Activated CD4-positive, alpha-beta T cell treated with anti-CD3 and anti-CD28 coated beads, Interleukin-2, amount 10 ng/mL, durations not matched to agents 24 days and 14 days (primary cell): ENCODE measurements around the gene RTL5. TPM values are rescaled to one million over a fixed set of nuclear protein-coding genes. Genes with fewer than 3 reads are reported as not detected.

Experiments used
- DNase-seq: peaks from one replicate; pipeline ENCODE4 v3.0.0; 2022
- H3K27ac Mint-ChIP-seq: one replicate; pipeline ENCODE4 v1.8.0; 2022; ENCODE audit warnings: mild to moderate bottlenecking, mixed read lengths
- H3K27me3 Mint-ChIP-seq: one replicate; pipeline ENCODE4 v1.8.0; 2022; ENCODE audit warnings: mixed read lengths
- H3K36me3 Mint-ChIP-seq: one replicate; pipeline ENCODE4 v1.8.0; 2022; ENCODE audit warnings: low read depth, mild to moderate bottlenecking, mixed read lengths
- H3K4me1 Mint-ChIP-seq: one replicate; pipeline ENCODE4 v1.8.0; 2021; ENCODE audit warnings: mixed read lengths
- H3K4me3 Mint-ChIP-seq: one replicate; pipeline ENCODE4 v1.8.0; 2022; ENCODE audit warnings: mild to moderate bottlenecking, moderate library complexity, mixed read lengths
- H3K9me3 Mint-ChIP-seq: one replicate; pipeline ENCODE4 v1.8.0; 2021; ENCODE audit warnings: mixed read lengths
- intact Hi-C: fragments of 100-400 bp; cut with micrococcal nuclease; formaldehyde crosslinking; loops from one replicate; pipeline ENCODE4 v1.15.1; 2023
- total RNA-seq: library from RNA; stranded (reverse); gene quantifications from 2 replicates; pipeline ENCODE4 v1.2.3, GENCODE V29; 2022

RTL5 gene
- total RNA-seq, 1 donor from 2014 or later, result 0.21 TPM

GRCh38 chrX:72110051-72110875 lies 21.5 kb downstream of the RTL5 start:
- Mint-ChIP-seq H3K36me3 (no peaks in the 10 kb centered on the region), H3K4me1 (peaks cover 4% of the 10 kb centered on the region), H3K27ac (no peak overlapping the region), H3K4me3 (no peak overlapping the region), H3K9me3 (no peaks in the 10 kb centered on the region), H3K27me3 (peaks cover 34% of the 10 kb centered on the region)
- intact Hi-C loops, result no loop called here
- DNase-seq, result no peak

GRCh38 chrX:72108666-72109065 lies 23.0 kb downstream of the RTL5 start:
- no peak for DNase-seq
- Mint-ChIP-seq H3K27ac (no peak overlapping the region), H3K36me3 (no peaks in the 10 kb centered on the region), H3K4me1 (peaks cover 10% of the 10 kb centered on the region), H3K4me3 (no peak overlapping the region), H3K9me3 (no peaks in the 10 kb centered on the region), H3K27me3 (peaks cover 35% of the 10 kb centered on the region)
- intact Hi-C loops, result no loop called here

GRCh38 chrX:72107841-72108595 lies 23.7 kb downstream of the RTL5 start:
- Mint-ChIP-seq H3K4me3 (no peak overlapping the region), H3K36me3 (no peaks in the 10 kb centered on the region), H3K4me1 (peaks cover 10% of the 10 kb centered on the region), H3K9me3 (no peaks in the 10 kb centered on the region), H3K27me3 (peaks cover 40% of the 10 kb centered on the region), H3K27ac (no peak overlapping the region)
- intact Hi-C loops, result no loop called here
- DNase-seq, result no peak

GRCh38 chrX:72107320-72107719 lies 24.4 kb downstream of the RTL5 start:
- no peaks in the 10 kb centered on the region for H3K9me3 Mint-ChIP-seq
- intact Hi-C loops, result no loop called here
- no peaks in the 10 kb centered on the region for H3K36me3 Mint-ChIP-seq
- no peak overlapping the region for H3K27ac Mint-ChIP-seq
- H3K4me1 Mint-ChIP-seq, result peaks cover 10% of the 10 kb centered on the region
- H3K27me3 Mint-ChIP-seq, result peaks cover 42% of the 10 kb centered on the region
- no peak for DNase-seq
- no peak overlapping the region for H3K4me3 Mint-ChIP-seq

- DNase-seq, result peak; percentile 86
- peak overlapping the region; percentile 17 for H3K4me3 Mint-ChIP-seq
These were observed 26.3 kb downstream of the RTL5 start for GRCh38 chrX:72105436-72105835.

GRCh38 chrX:72102760-72103159 lies 29.0 kb downstream of the RTL5 start:
- H3K27ac Mint-ChIP-seq, result no peak overlapping the region
- H3K9me3 Mint-ChIP-seq, result no peaks in the 10 kb centered on the region
- intact Hi-C loops, result no loop called here
- H3K27me3 Mint-ChIP-seq, result peaks cover 40% of the 10 kb centered on the region
- peaks cover 34% of the 10 kb centered on the region for H3K4me1 Mint-ChIP-seq
- H3K4me3 Mint-ChIP-seq, result no peak overlapping the region
- DNase-seq, result no peak
- no peaks in the 10 kb centered on the region for H3K36me3 Mint-ChIP-seq

More at GRCh38 chrX:72105436-72105835, 26.3 kb downstream of the RTL5 start:
- H3K36me3 Mint-ChIP-seq, result no peaks in the 10 kb centered on the region
- H3K4me1 Mint-ChIP-seq, result peaks cover 28% of the 10 kb centered on the region
- H3K27me3 Mint-ChIP-seq, result peaks cover 45% of the 10 kb centered on the region
- H3K27ac Mint-ChIP-seq, result no peak overlapping the region
- intact Hi-C loops, result no loop called here
- H3K9me3 Mint-ChIP-seq, result no peaks in the 10 kb centered on the region

GRCh38 chrX:72102126-72102525 lies 29.6 kb downstream of the RTL5 start:
- Mint-ChIP-seq H3K27me3 (peaks cover 37% of the 10 kb centered on the region), H3K4me3 (no peak overlapping the region), H3K27ac (no peak overlapping the region), H3K36me3 (no peaks in the 10 kb centered on the region), H3K4me1 (peaks cover 32% of the 10 kb centered on the region), H3K9me3 (no peaks in the 10 kb centered on the region)
- DNase-seq, result no peak
- intact Hi-C loops, result no loop called here

GRCh38 chrX:72101597-72102037 lies 30.1 kb downstream of the RTL5 start:
- Mint-ChIP-seq H3K27ac (no peak overlapping the region), H3K4me3 (peak overlapping the region; percentile 53), H3K27me3 (peaks cover 41% of the 10 kb centered on the region), H3K4me1 (peaks cover 32% of the 10 kb centered on the region), H3K9me3 (no peaks in the 10 kb centered on the region), H3K36me3 (no peaks in the 10 kb centered on the region)
- DNase-seq, result peak; percentile 60
- intact Hi-C loops, result loop anchor here (1.0 kb wide), 1 partner anchor 83 kb away; no protein-coding TSS in a partner anchor

GRCh38 chrX:72100824-72101351 lies 30.8 kb downstream of the RTL5 start:
- Mint-ChIP-seq H3K27me3 (peaks cover 45% of the 10 kb centered on the region), H3K4me3 (peak overlapping the region; percentile 53), H3K36me3 (no peaks in the 10 kb centered on the region), H3K9me3 (no peaks in the 10 kb centered on the region), H3K27ac (peak overlapping the region; percentile 69), H3K4me1 (peaks cover 32% of the 10 kb centered on the region)
- intact Hi-C loops, result loop anchor here (1.0 kb wide), 1 partner anchor 83 kb away; no protein-coding TSS in a partner anchor
- DNase-seq, result peak; percentile 92

- DNase-seq, result no peak
- no peak overlapping the region for H3K27ac Mint-ChIP-seq
- peaks cover 47% of the 10 kb centered on the region for H3K27me3 Mint-ChIP-seq
- H3K36me3 Mint-ChIP-seq, result no peaks in the 10 kb centered on the region
- H3K4me3 Mint-ChIP-seq, result peak overlapping the region; percentile 53
- intact Hi-C loops, result no loop called here
- H3K9me3 Mint-ChIP-seq, result no peaks in the 10 kb centered on the region
- peaks cover 32% of the 10 kb centered on the region for H3K4me1 Mint-ChIP-seq
These were observed 31.5 kb downstream of the RTL5 start for GRCh38 chrX:72100051-72100755.

- H3K36me3 Mint-ChIP-seq, result no peaks in the 10 kb centered on the region
- DNase-seq, result no peak
- no peak overlapping the region for H3K27ac Mint-ChIP-seq
- H3K27me3 Mint-ChIP-seq, result peaks cover 44% of the 10 kb centered on the region
- intact Hi-C loops, result no loop called here
- H3K4me3 Mint-ChIP-seq, result no peak overlapping the region
- peaks cover 3% of the 10 kb centered on the region for H3K9me3 Mint-ChIP-seq
- peaks cover 26% of the 10 kb centered on the region for H3K4me1 Mint-ChIP-seq
These were observed 34.6 kb downstream of the RTL5 start for GRCh38 chrX:72097098-72097497.

- no peak overlapping the region for H3K27ac Mint-ChIP-seq
- no peaks in the 10 kb centered on the region for H3K36me3 Mint-ChIP-seq
- H3K27me3 Mint-ChIP-seq, result peaks cover 42% of the 10 kb centered on the region
- intact Hi-C loops, result no loop called here
- peaks cover 3% of the 10 kb centered on the region for H3K9me3 Mint-ChIP-seq
- no peak for DNase-seq
- peaks cover 9% of the 10 kb centered on the region for H3K4me1 Mint-ChIP-seq
- H3K4me3 Mint-ChIP-seq, result no peak overlapping the region
These were observed 36.3 kb downstream of the RTL5 start for GRCh38 chrX:72095370-72095769.

GRCh38 chrX:72094894-72095293 lies 36.8 kb downstream of the RTL5 start:
- Mint-ChIP-seq H3K4me3 (no peak overlapping the region), H3K9me3 (peaks cover 3% of the 10 kb centered on the region), H3K27ac (no peak overlapping the region), H3K27me3 (peaks cover 40% of the 10 kb centered on the region), H3K36me3 (no peaks in the 10 kb centered on the region), H3K4me1 (peaks cover 4% of the 10 kb centered on the region)
- intact Hi-C loops, result no loop called here
- peak; percentile 83 for DNase-seq
